Neural crest cell (in vitro differentiated cells): ENCODE measurements around the gene PSMB7. TPM values are rescaled to one million over a fixed set of nuclear protein-coding genes. Genes with fewer than 3 reads are reported as not detected.

Experiments used
- DNase-seq: peaks from one replicate; pipeline ENCODE4 v3.0.0; 2021; ENCODE audit warnings: low read depth, mixed read lengths, low spot score
- H3K27ac Mint-ChIP-seq: one replicate; pipeline ENCODE4 v1.8.0; 2021; ENCODE audit warnings: mild to moderate bottlenecking, mixed read lengths; ENCODE audit not compliant: unreplicated experiment
- H3K27me3 Mint-ChIP-seq: 2 replicates; pipeline ENCODE4 v1.8.0; 2021; ENCODE audit warnings: low read depth, mild to moderate bottlenecking, mixed read lengths
- H3K36me3 Mint-ChIP-seq: 2 replicates; pipeline ENCODE4 v1.8.0; 2021; ENCODE audit warnings: low read depth, mild to moderate bottlenecking, mixed read lengths
- H3K4me1 Mint-ChIP-seq: 2 replicates; pipeline ENCODE4 v1.8.0; 2021; ENCODE audit warnings: mixed read lengths
- H3K4me3 Mint-ChIP-seq: one replicate; pipeline ENCODE4 v1.8.0; 2021; ENCODE audit warnings: mild to moderate bottlenecking, mixed read lengths
- H3K9me3 Mint-ChIP-seq: 2 replicates; pipeline ENCODE4 v1.8.0; 2021; ENCODE audit warnings: mixed read lengths
- total RNA-seq: library from RNA; stranded (reverse); gene quantifications from 2 replicates; pipeline ENCODE4 v1.2.1, GENCODE V29; 2021
- TF ChIP-seq, protein P1 (sequence below): fragments of 200-600 bp; sonication (generic); conservative IDR thresholded peaks from 2 replicates; pipeline ENCODE4 v1.5.0; 2021; ENCODE audit warnings: antibody characterized with exemption, mild to moderate bottlenecking

Gene PSMB7
- total RNA-seq, 1 donor from 2014 or later, result 196 TPM

- Mint-ChIP-seq H3K4me1 (peaks cover 23% of the 10 kb centered on the region), H3K27me3 (no peaks in the 10 kb centered on the region), H3K27ac (no peak overlapping the region), H3K4me3 (no peak overlapping the region), H3K9me3 (no peaks in the 10 kb centered on the region), H3K36me3 (peaks cover 9% of the 10 kb centered on the region)
- TF ChIP-seq, protein P1, sequence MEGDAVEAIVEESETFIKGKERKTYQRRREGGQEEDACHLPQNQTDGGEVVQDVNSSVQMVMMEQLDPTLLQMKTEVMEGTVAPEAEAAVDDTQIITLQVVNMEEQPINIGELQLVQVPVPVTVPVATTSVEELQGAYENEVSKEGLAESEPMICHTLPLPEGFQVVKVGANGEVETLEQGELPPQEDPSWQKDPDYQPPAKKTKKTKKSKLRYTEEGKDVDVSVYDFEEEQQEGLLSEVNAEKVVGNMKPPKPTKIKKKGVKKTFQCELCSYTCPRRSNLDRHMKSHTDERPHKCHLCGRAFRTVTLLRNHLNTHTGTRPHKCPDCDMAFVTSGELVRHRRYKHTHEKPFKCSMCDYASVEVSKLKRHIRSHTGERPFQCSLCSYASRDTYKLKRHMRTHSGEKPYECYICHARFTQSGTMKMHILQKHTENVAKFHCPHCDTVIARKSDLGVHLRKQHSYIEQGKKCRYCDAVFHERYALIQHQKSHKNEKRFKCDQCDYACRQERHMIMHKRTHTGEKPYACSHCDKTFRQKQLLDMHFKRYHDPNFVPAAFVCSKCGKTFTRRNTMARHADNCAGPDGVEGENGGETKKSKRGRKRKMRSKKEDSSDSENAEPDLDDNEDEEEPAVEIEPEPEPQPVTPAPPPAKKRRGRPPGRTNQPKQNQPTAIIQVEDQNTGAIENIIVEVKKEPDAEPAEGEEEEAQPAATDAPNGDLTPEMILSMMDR, result no peak
- no peak for DNase-seq
These were observed 33.9 kb downstream of the PSMB7 start for GRCh38 chr9:124381170-124381945.

DNA sequence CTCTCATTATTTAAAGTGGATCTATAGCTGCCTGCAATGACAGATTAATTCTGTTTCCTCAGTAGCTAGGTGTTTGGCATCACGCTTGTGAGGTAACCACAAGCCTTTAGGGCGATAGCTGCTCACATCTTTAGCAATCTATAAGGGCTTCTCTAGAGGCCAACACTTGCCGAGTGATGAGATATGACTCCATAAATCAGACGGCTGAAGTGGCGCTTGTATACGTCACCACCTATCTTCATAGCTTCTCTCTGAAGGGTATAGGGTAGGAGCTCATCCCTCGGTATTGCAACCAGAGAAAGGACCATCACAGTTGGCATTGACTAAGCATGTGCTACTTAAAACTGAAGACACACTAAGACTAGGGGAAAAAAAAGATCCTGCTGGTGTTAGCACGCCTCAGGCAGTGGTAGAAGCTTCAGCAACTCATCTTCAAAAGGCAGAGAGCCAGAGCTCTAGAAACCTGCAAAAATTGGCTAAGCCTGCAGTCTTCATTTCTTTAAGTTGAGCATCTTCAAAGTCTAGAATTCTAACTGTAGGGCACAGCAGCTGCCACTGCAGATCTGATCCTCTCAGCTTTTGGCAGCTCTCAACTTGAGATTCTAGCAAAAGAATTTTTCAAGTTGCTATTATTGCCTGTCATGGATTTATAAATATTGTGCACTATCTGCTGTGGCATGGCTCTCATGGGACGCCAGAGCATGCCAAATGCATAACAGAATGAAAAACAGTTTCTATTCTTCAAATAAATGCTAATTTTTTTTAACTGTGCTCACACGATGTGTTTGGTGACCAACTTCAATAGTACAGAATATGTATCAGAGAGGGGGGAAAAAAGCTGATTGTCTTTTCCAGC, 37.5 kb downstream of the PSMB7 start:
- peaks cover 18% of the 10 kb centered on the region for H3K4me1 Mint-ChIP-seq
- no peaks in the 10 kb centered on the region for H3K27me3 Mint-ChIP-seq
- H3K36me3 Mint-ChIP-seq, result peaks cover 24% of the 10 kb centered on the region
- TF ChIP-seq, protein P1, result no peak
- no peak overlapping the region for H3K4me3 Mint-ChIP-seq
- DNase-seq, result no peak
- H3K9me3 Mint-ChIP-seq, result peaks cover 4% of the 10 kb centered on the region
- H3K27ac Mint-ChIP-seq, result no peak overlapping the region

DNA sequence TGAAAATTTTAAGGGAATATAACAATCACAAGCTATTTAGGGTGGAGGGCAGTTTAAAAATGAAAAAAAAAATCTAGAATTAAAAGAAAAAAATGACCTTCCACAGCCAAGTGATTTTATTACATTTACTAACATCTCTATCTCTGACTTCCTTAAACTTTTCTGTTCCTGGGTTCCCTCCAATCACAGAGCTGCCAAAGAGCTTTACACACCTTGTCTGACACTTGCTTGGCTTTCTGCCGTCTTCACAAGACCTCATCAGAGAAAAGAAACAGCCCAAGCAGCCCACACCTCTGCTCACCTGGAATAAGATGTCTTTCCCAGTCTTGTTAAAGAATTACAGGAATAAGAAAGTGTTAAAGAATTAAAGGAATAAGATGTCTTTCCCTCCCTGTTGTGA, 38.9 kb downstream of the PSMB7 start:
- no peak overlapping the region for H3K27ac Mint-ChIP-seq
- H3K4me3 Mint-ChIP-seq, result no peak overlapping the region
- TF ChIP-seq, protein P1, result no peak

GRCh38 chr9:124375726-124376125, 39.5 kb downstream of the PSMB7 start:
- TF ChIP-seq, protein P1, result no peak
- Mint-ChIP-seq H3K4me1 (peaks cover 24% of the 10 kb centered on the region), H3K4me3 (no peak overlapping the region), H3K36me3 (peaks cover 24% of the 10 kb centered on the region), H3K9me3 (peaks cover 4% of the 10 kb centered on the region), H3K27ac (no peak overlapping the region), H3K27me3 (no peaks in the 10 kb centered on the region)
- no peak for DNase-seq

More for the DNA sequence above, 38.9 kb downstream of the PSMB7 start:
- H3K27me3 Mint-ChIP-seq, result no peaks in the 10 kb centered on the region
- no peak for DNase-seq
- peaks cover 24% of the 10 kb centered on the region for H3K36me3 Mint-ChIP-seq
- H3K4me1 Mint-ChIP-seq, result peaks cover 20% of the 10 kb centered on the region
- peaks cover 4% of the 10 kb centered on the region for H3K9me3 Mint-ChIP-seq

GRCh38 chr9:124373851-124374250, 41.4 kb downstream of the PSMB7 start:
- H3K4me1 Mint-ChIP-seq, result peaks cover 27% of the 10 kb centered on the region
- DNase-seq, result no peak
- H3K27me3 Mint-ChIP-seq, result no peaks in the 10 kb centered on the region
- TF ChIP-seq, protein P1, result no peak
- H3K27ac Mint-ChIP-seq, result no peak overlapping the region
- H3K36me3 Mint-ChIP-seq, result peaks cover 18% of the 10 kb centered on the region
- no peak overlapping the region for H3K4me3 Mint-ChIP-seq
- peaks cover 4% of the 10 kb centered on the region for H3K9me3 Mint-ChIP-seq
